ENCODE results near the gene FNIP2.
"Not testable (repeated sequence)": the region's sequence is repeated elsewhere in the genome, so short reads cannot be mapped to it uniquely, and the experiment has no call there.

Gene FNIP2

GRCh38 chr4:158826882-158827281, 58.1 kb downstream of the FNIP2 start:
- DNase-seq (ENCODE audit: insufficient read length, low spot score) (no peak), FAIRE-seq (no peak)
- no peak for TF ChIP-seq PAX5 (IDR thresholded peaks at IDR 0.05; ENCODE audit: insufficient read depth, low read length, severe bottlenecking)
- TF ChIP-seq TAF1 (IDR thresholded peaks at IDR 0.05; ENCODE audit: low read depth, low read length): no peak
- no peak for TF ChIP-seq POLR2A (IDR thresholded peaks at IDR 0.05; ENCODE audit: low read depth, low read length)
- no peak for TF ChIP-seq POU2F2 (IDR thresholded peaks at IDR 0.05; ENCODE audit: low read depth, low read length)
- TF ChIP-seq SPI1 (IDR thresholded peaks at IDR 0.05; ENCODE audit: low read depth, low read length): no peak
- TF ChIP-seq POLR2AphosphoS5 (IDR thresholded peaks at IDR 0.05; ENCODE audit: low read depth, low read length): no peak

- no peak for DNase-seq (ENCODE audit: insufficient read length, low spot score)
- FAIRE-seq: no peak
These were observed 58.7 kb downstream of the FNIP2 start for GRCh38 chr4:158827543-158827981.

GRCh38 chr4:158828151-158828550, 59.3 kb downstream of the FNIP2 start:
- DNase-seq (ENCODE audit: insufficient read length, low spot score); FAIRE-seq: not testable (repeated sequence)

More at GRCh38 chr4:158827543-158827981, 58.7 kb downstream of the FNIP2 start:
- no peak for TF ChIP-seq SPI1 (IDR thresholded peaks at IDR 0.05; ENCODE audit: low read depth, low read length)
- no peak for TF ChIP-seq PAX5 (IDR thresholded peaks at IDR 0.05; ENCODE audit: insufficient read depth, low read length, severe bottlenecking)
- no peak for TF ChIP-seq TAF1 (IDR thresholded peaks at IDR 0.05; ENCODE audit: low read depth, low read length)
- no peak for TF ChIP-seq POU2F2 (IDR thresholded peaks at IDR 0.05; ENCODE audit: low read depth, low read length)
- no peak for TF ChIP-seq POLR2A (IDR thresholded peaks at IDR 0.05; ENCODE audit: low read depth, low read length)

- TF ChIP-seq PAX5 (IDR thresholded peaks at IDR 0.05; ENCODE audit: insufficient read depth, low read length, severe bottlenecking) (no peak), POU2F2 (IDR thresholded peaks at IDR 0.05; ENCODE audit: low read depth, low read length) (no peak), POLR2AphosphoS5 (IDR thresholded peaks at IDR 0.05; ENCODE audit: low read depth, low read length) (no peak), TAF1 (IDR thresholded peaks at IDR 0.05; ENCODE audit: low read depth, low read length) (no peak), SPI1 (IDR thresholded peaks at IDR 0.05; ENCODE audit: low read depth, low read length) (no peak), POLR2A (IDR thresholded peaks at IDR 0.05; ENCODE audit: low read depth, low read length) (no peak)
- no peak for DNase-seq (ENCODE audit: insufficient read length, low spot score)
- FAIRE-seq: no peak
These were observed 60.4 kb downstream of the FNIP2 start for GRCh38 chr4:158829254-158829653.

GRCh38 chr4:158833602-158834001, 64.8 kb downstream of the FNIP2 start:
- FAIRE-seq (no peak), DNase-seq (ENCODE audit: insufficient read length, low spot score) (no peak)
- TF ChIP-seq POLR2AphosphoS5 (IDR thresholded peaks at IDR 0.05; ENCODE audit: low read depth, low read length): no peak
- TF ChIP-seq POLR2A (IDR thresholded peaks at IDR 0.05; ENCODE audit: low read depth, low read length): no peak
- TF ChIP-seq POU2F2 (IDR thresholded peaks at IDR 0.05; ENCODE audit: low read depth, low read length): no peak
- no peak for TF ChIP-seq SPI1 (IDR thresholded peaks at IDR 0.05; ENCODE audit: low read depth, low read length)
- TF ChIP-seq PAX5 (IDR thresholded peaks at IDR 0.05; ENCODE audit: insufficient read depth, low read length, severe bottlenecking): no peak
- no peak for TF ChIP-seq TAF1 (IDR thresholded peaks at IDR 0.05; ENCODE audit: low read depth, low read length)

- TF ChIP-seq TAF1 (IDR thresholded peaks at IDR 0.05; ENCODE audit: low read depth, low read length): no peak
- DNase-seq (ENCODE audit: insufficient read length, low spot score) (no peak), FAIRE-seq (no peak)
These were observed 66.6 kb downstream of the FNIP2 start for GRCh38 chr4:158835226-158836001.

- TF ChIP-seq POLR2AphosphoS5 (IDR thresholded peaks at IDR 0.05; ENCODE audit: low read depth, low read length) (no peak), POLR2A (IDR thresholded peaks at IDR 0.05; ENCODE audit: low read depth, low read length) (no peak)
- DNase-seq (ENCODE audit: insufficient read length, low spot score) (no peak), FAIRE-seq (no peak)
These were observed 67.2 kb downstream of the FNIP2 start for GRCh38 chr4:158836002-158836369.

- no peak for TF ChIP-seq TAF1 (IDR thresholded peaks at IDR 0.05; ENCODE audit: low read depth, low read length)
- no peak for TF ChIP-seq POLR2A (IDR thresholded peaks at IDR 0.05; ENCODE audit: low read depth, low read length)
- TF ChIP-seq POLR2AphosphoS5 (IDR thresholded peaks at IDR 0.05; ENCODE audit: low read depth, low read length): no peak
- TF ChIP-seq SPI1 (IDR thresholded peaks at IDR 0.05; ENCODE audit: low read depth, low read length): no peak
- no peak for TF ChIP-seq PAX5 (IDR thresholded peaks at IDR 0.05; ENCODE audit: insufficient read depth, low read length, severe bottlenecking)
- no peak for TF ChIP-seq POU2F2 (IDR thresholded peaks at IDR 0.05; ENCODE audit: low read depth, low read length)
- no peak for DNase-seq (ENCODE audit: insufficient read length, low spot score)
- FAIRE-seq: no peak
These were observed 68.1 kb downstream of the FNIP2 start for GRCh38 chr4:158836828-158837449.

GRCh38 chr4:158837527-158838141, 68.8 kb downstream of the FNIP2 start:
- DNase-seq (ENCODE audit: insufficient read length, low spot score) (no peak), FAIRE-seq (no peak)
- no peak for TF ChIP-seq POLR2A (IDR thresholded peaks at IDR 0.05; ENCODE audit: low read depth, low read length)
- no peak for TF ChIP-seq POU2F2 (IDR thresholded peaks at IDR 0.05; ENCODE audit: low read depth, low read length)
- TF ChIP-seq PAX5 (IDR thresholded peaks at IDR 0.05; ENCODE audit: insufficient read depth, low read length, severe bottlenecking): no peak
- TF ChIP-seq POLR2AphosphoS5 (IDR thresholded peaks at IDR 0.05; ENCODE audit: low read depth, low read length): no peak
- no peak for TF ChIP-seq SPI1 (IDR thresholded peaks at IDR 0.05; ENCODE audit: low read depth, low read length)

GRCh38 chr4:158840131-158840530, 71.3 kb downstream of the FNIP2 start:
- DNase-seq (ENCODE audit: insufficient read length, low spot score): no peak
- TF ChIP-seq POU2F2 (IDR thresholded peaks at IDR 0.05; ENCODE audit: low read depth, low read length) (no peak), POLR2A (IDR thresholded peaks at IDR 0.05; ENCODE audit: low read depth, low read length) (no peak), TAF1 (IDR thresholded peaks at IDR 0.05; ENCODE audit: low read depth, low read length) (no peak), SPI1 (IDR thresholded peaks at IDR 0.05; ENCODE audit: low read depth, low read length) (no peak), POLR2AphosphoS5 (IDR thresholded peaks at IDR 0.05; ENCODE audit: low read depth, low read length) (no peak), PAX5 (IDR thresholded peaks at IDR 0.05; ENCODE audit: insufficient read depth, low read length, severe bottlenecking) (no peak)
- FAIRE-seq: no peak

All from GM12891 (cell line).